NAMALWA (cell line): Measurements from ENCODE around the gene TOX2.

Source experiments
- DNase-seq: peaks from one replicate; pipeline ENCODE4 v3.0.0-alpha.2; 2015; ENCODE audit warnings: low spot score

TOX2 gene

GRCh38 chr20:44001667-44002596 lies 87.3 kb downstream of the TOX2 start:
- DNase-seq = no peak

GRCh38 chr20:44002861-44003260 lies 88.2 kb downstream of the TOX2 start:
- no peak for DNase-seq

GRCh38 chr20:44003609-44004008 lies 89.0 kb downstream of the TOX2 start:
- DNase-seq = no peak

GRCh38 chr20:44004306-44004915 lies 89.8 kb downstream of the TOX2 start:
- no peak for DNase-seq

GRCh38 chr20:44005661-44006060 lies 91.0 kb downstream of the TOX2 start:
- DNase-seq = no peak

GRCh38 chr20:44006126-44006525 lies 91.5 kb downstream of the TOX2 start:
- DNase-seq = no peak

- no peak for DNase-seq
These were observed 91.9 kb downstream of the TOX2 start for GRCh38 chr20:44006578-44006977.

- DNase-seq = no peak
These were observed 94.4 kb downstream of the TOX2 start for GRCh38 chr20:44008806-44009678.

GRCh38 chr20:44009679-44009992 lies 95.0 kb downstream of the TOX2 start:
- DNase-seq = no peak

- no peak for DNase-seq
These were observed 95.6 kb downstream of the TOX2 start for GRCh38 chr20:44010162-44010704.

GRCh38 chr20:44011251-44011940 lies 96.7 kb downstream of the TOX2 start:
- DNase-seq = no peak

- DNase-seq = no peak
These were observed 98.0 kb downstream of the TOX2 start for GRCh38 chr20:44012466-44013226.

- no peak for DNase-seq
These were observed 100.4 kb downstream of the TOX2 start for GRCh38 chr20:44014807-44015732.

GRCh38 chr20:44015733-44016103 lies 101.1 kb downstream of the TOX2 start:
- no peak for DNase-seq

GRCh38 chr20:44016525-44016924 lies 101.9 kb downstream of the TOX2 start:
- DNase-seq = no peak

GRCh38 chr20:44017211-44017610 lies 102.6 kb downstream of the TOX2 start:
- DNase-seq = no peak

GRCh38 chr20:44017905-44018258 lies 103.2 kb downstream of the TOX2 start:
- no peak for DNase-seq

- DNase-seq = no peak
These were observed 103.7 kb downstream of the TOX2 start for GRCh38 chr20:44018259-44018941.

GRCh38 chr20:44018942-44019637 lies 104.4 kb downstream of the TOX2 start:
- no peak for DNase-seq
